Motor neuron (in vitro differentiated cells): ENCODE measurements around the gene SLC6A13. TPM values are rescaled to one million over a fixed set of nuclear protein-coding genes. Genes with fewer than 3 reads are reported as not detected.

Source experiments
- ATAC-seq, 8 experiments: fragments of 200-7000 bp; cut with Tn5 transposase; replicated peaks in 6 of 8; 2 replicates each; pipeline ENCODE4 v1.8.0; 2021; ENCODE audit warnings: mild to moderate bottlenecking in 8 of 8, moderate library complexity in 8 of 8
- H3K27ac ChIP-seq, 2 donors: fragments of 250-450 bp; sonication (Bioruptor Pico); 2 replicates each; pipeline ENCODE4 v1.9.0; 2021; ENCODE audit warnings: antibody characterized with exemption in 2 of 2, mild to moderate bottlenecking in 2 of 2, moderate library complexity in 1 of 2
- H3K4me1 ChIP-seq, 2 donors: fragments of 250-450 bp; sonication (Bioruptor Pico); replicated peaks in 1 of 2; 2 replicates each; pipeline ENCODE4 v1.6.1; 2021; ENCODE audit warnings: antibody characterized with exemption in 2 of 2, mild to moderate bottlenecking in 2 of 2, moderate library complexity in 1 of 2
- H3K4me3 ChIP-seq, 5 donors: fragments of 250-450 bp; sonication (Bioruptor Pico); 2 replicates each; pipeline ENCODE4 v1.9.0; 2021; ENCODE audit warnings: antibody characterized with exemption in 5 of 5, mild to moderate bottlenecking in 5 of 5, moderate library complexity in 4 of 5
- WGBS, 10 experiments: fragments of 450-650 bp; shearing (Covaris generic); methylation state at CpG; one replicate each; pipeline ENCODE4 v1.0.0; 2022; 5-methylcytosine and 5-hydroxymethylcytosine counted together
- in situ Hi-C, 9 experiments: fragments of 400-800 bp; cut with MboI; loops; one replicate each; pipeline ENCODE4 v1.15.0; 2021; ENCODE audit warnings: low sequenced_read_pairs in 9 of 9, low pct_unique_long_range_greater_than_20kb in 2 of 9; ENCODE audit not compliant: unreplicated experiment in 9 of 9
- total RNA-seq, 8 experiments: library from RNA; unstranded; fragments of 300-600 nt; gene quantifications; 2 replicates each; pipeline versions ENCODE4 v1.2.3 to v1.2.4, GENCODE V29; 2022

SLC6A13 gene
- total RNA-seq, 8 experiments from 2014 or later: 0.38 to 34.6 (median 0.93) TPM

- H3K4me1 ChIP-seq: no peaks in the 10 kb centered on the region
- no peak overlapping the region for H3K27ac ChIP-seq
- H3K4me3 ChIP-seq: no peak overlapping the region
- in situ Hi-C loops: no loop called here
- 67 to 100% (median 87%) methylated on average over 1 to 5 of the region's 5 CpGs for WGBS, 10 experiments
- ATAC-seq: no peak
Observed at GRCh38 chr12:286531-287300, 24.1 kb upstream of the SLC6A13 start.

- 85 to 100% (median 96%) methylated on average over 1 to 5 of the region's 5 CpGs for WGBS, 10 experiments
- H3K27ac ChIP-seq: no peak overlapping the region
- in situ Hi-C loops: no loop called here
- H3K4me3 ChIP-seq: no peak overlapping the region
- ATAC-seq: no peak
- no peaks in the 10 kb centered on the region for H3K4me1 ChIP-seq
Observed at GRCh38 chr12:278046-278445, 15.4 kb upstream of the SLC6A13 start.

- ATAC-seq: peak in 3 of 8 experiments; percentile 53 to 71 (median 69)
- in situ Hi-C loops: no loop called here
- WGBS, 10 experiments: 38 to 100% (median 86%) methylated on average over 1 to 6 of the region's 6 CpGs
- no peak overlapping the region for H3K4me3 ChIP-seq
- H3K27ac ChIP-seq: no peak overlapping the region
- no peaks in the 10 kb centered on the region for H3K4me1 ChIP-seq
Observed at GRCh38 chr12:275812-276211, 13.2 kb upstream of the SLC6A13 start.

GRCh38 chr12:273382-273781 lies 10.7 kb upstream of the SLC6A13 start:
- WGBS, 10 experiments: 67 to 100% (median 86%) methylated on average over 1 to 3 of the region's 3 CpGs; no CpG with 5 or more reads in 3 of the 10 experiments
- peak in 1 of 8 experiments; percentile 57 for ATAC-seq

GRCh38 chr12:272942-273341 lies 10.3 kb upstream of the SLC6A13 start:
- H3K27ac ChIP-seq: no peak overlapping the region

More at GRCh38 chr12:273382-273781, 10.7 kb upstream of the SLC6A13 start:
- peaks cover 0 to 3% of the 10 kb centered on the region in 2 donors for H3K4me1 ChIP-seq
- no peak overlapping the region for H3K27ac ChIP-seq
- no peak overlapping the region for H3K4me3 ChIP-seq
- in situ Hi-C loops: no loop called here

GRCh38 chr12:271161-271560 lies 8.5 kb upstream of the SLC6A13 start:
- in situ Hi-C loops: no loop called here
- Histone ChIP-seq H3K4me3 (no peak overlapping the region), H3K4me1 (peaks cover 0 to 12% of the 10 kb centered on the region in 2 donors), H3K27ac (no peak overlapping the region)
- ATAC-seq: no peak
- WGBS, 10 experiments: 0 to 89% (median 80%) methylated on average over 1 to 4 of the region's 4 CpGs; no CpG with 5 or more reads in 1 of the 10 experiments

More at GRCh38 chr12:272942-273341, 10.3 kb upstream of the SLC6A13 start:
- 92 to 100% (median 98%) methylated on average over 1 to 5 of the region's 6 CpGs for WGBS, 10 experiments
- no peak for ATAC-seq
- in situ Hi-C loops: no loop called here
- H3K4me3 ChIP-seq: no peak overlapping the region
- H3K4me1 ChIP-seq: peaks cover 0 to 7% of the 10 kb centered on the region in 2 donors

GRCh38 chr12:269191-269590 lies 6.6 kb upstream of the SLC6A13 start:
- H3K27ac ChIP-seq: no peak overlapping the region
- peaks cover 0 to 12% of the 10 kb centered on the region in 2 donors for H3K4me1 ChIP-seq
- WGBS, 10 experiments: 0 to 100% (median 45%) methylated on average over 1 to 2 of the region's 3 CpGs; no CpG with 5 or more reads in 2 of the 10 experiments
- ATAC-seq: peak in 4 of 8 experiments; percentile 15 to 50 (median 35)
- no peak overlapping the region for H3K4me3 ChIP-seq
- in situ Hi-C loops: no loop called here

- peaks cover 0 to 12% of the 10 kb centered on the region in 2 donors for H3K4me1 ChIP-seq
- in situ Hi-C loops: no loop called here
- 45 to 95% (median 73%) methylated on average over 1 to 7 of the region's 7 CpGs; no CpG with 5 or more reads in 1 of the 10 experiments for WGBS, 10 experiments
- no peak overlapping the region for H3K27ac ChIP-seq
- no peak overlapping the region for H3K4me3 ChIP-seq
- ATAC-seq: peak in 1 of 8 experiments; percentile 27
Observed at GRCh38 chr12:268483-268840, 5.8 kb upstream of the SLC6A13 start.

GRCh38 chr12:267581-268482 lies 5.2 kb upstream of the SLC6A13 start:
- Histone ChIP-seq H3K4me3 (no peak overlapping the region), H3K27ac (no peak overlapping the region), H3K4me1 (peaks cover under 1 to 12% of the 10 kb centered on the region in 2 donors)
- in situ Hi-C loops: no loop called here
- ATAC-seq: peak in 7 of 8 experiments; percentile 9 to 72 (median 21)
- WGBS, 10 experiments: 32 to 100% (median 68%) methylated on average over 1 to 13 of the region's 14 CpGs

- ATAC-seq: no peak
- in situ Hi-C loops: no loop called here
- no peak overlapping the region for H3K4me3 ChIP-seq
- H3K27ac ChIP-seq: no peak overlapping the region
- H3K4me1 ChIP-seq: peaks cover 3 to 15% of the 10 kb centered on the region in 2 donors
- WGBS, 10 experiments: 0 to 70% (median 59%) methylated on average over 1 to 3 of the region's 3 CpGs
Observed at GRCh38 chr12:265096-265495, 2.5 kb upstream of the SLC6A13 start.

- no peak overlapping the region for H3K27ac ChIP-seq
- H3K4me3 ChIP-seq: no peak overlapping the region
- peaks cover 3 to 14% of the 10 kb centered on the region in 2 donors for H3K4me1 ChIP-seq
- 33 to 100% (median 71%) methylated on average over 1 to 3 of the region's 3 CpGs; no CpG with 5 or more reads in 2 of the 10 experiments for WGBS, 10 experiments
- in situ Hi-C loops: no loop called here
- ATAC-seq: no peak
Observed at GRCh38 chr12:264269-264668, 1.6 kb upstream of the SLC6A13 start.

- Histone ChIP-seq H3K4me1 (peaks cover 3 to 12% of the 10 kb centered on the region in 2 donors), H3K27ac (no peak overlapping the region), H3K4me3 (no peak overlapping the region)
- ATAC-seq: peak in 2 of 8 experiments; percentile 17 to 29
- in situ Hi-C loops: no loop called here
- 49 to 97% (median 82%) methylated on average over 3 to 8 of the region's 9 CpGs; no CpG with 5 or more reads in 1 of the 10 experiments for WGBS, 10 experiments
Observed at GRCh38 chr12:263574-263973, 938 bp upstream of the SLC6A13 start.

- peaks cover 3% of the 10 kb centered on the region in 2 donors for H3K4me1 ChIP-seq
- no peak overlapping the region for H3K4me3 ChIP-seq
- in situ Hi-C loops: no loop called here
- no peak for ATAC-seq
- H3K27ac ChIP-seq: no peak overlapping the region
Observed at GRCh38 chr12:262113-262512, 523 bp downstream of the SLC6A13 start.
